ENCODE data around the gene TRIM41.

Gene TRIM41

DNA sequence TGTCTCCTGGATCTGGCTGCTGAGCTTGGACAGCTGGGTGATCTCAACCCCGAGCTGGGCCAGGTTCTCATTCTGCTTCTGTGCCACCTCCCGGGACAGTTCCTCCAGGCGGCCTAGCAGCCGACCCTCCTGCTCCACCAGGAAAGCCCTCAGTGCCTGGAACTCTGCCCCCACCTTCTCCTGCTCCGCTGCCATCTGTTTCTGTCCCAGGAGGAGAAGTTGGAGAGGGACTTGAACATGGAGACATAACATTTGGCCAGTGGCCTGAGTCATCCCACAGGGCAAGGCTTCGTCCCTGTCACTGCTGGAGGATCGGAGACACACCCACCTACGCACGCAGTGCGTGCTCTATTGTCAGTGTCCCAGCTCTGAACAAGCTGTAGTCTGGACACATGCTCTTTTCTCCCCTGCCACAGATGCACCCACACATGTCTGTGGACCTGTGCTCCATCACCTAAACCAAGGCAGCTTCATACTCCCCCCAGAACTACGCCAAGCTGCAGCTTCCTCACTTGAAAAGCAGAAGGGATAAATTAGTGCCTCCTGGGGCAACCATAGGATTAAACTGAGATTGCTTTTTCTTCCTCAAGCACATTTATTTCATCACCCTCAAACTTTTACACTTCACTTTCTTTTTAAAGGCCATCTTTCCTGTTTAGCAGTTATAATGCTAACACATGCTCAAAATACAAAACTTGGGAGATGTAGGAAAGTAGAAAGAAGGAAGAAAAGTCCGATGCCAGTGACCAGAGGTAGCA is 23.0 kb upstream of the TRIM41 start:
- TF ChIP-seq, protein P1, sequence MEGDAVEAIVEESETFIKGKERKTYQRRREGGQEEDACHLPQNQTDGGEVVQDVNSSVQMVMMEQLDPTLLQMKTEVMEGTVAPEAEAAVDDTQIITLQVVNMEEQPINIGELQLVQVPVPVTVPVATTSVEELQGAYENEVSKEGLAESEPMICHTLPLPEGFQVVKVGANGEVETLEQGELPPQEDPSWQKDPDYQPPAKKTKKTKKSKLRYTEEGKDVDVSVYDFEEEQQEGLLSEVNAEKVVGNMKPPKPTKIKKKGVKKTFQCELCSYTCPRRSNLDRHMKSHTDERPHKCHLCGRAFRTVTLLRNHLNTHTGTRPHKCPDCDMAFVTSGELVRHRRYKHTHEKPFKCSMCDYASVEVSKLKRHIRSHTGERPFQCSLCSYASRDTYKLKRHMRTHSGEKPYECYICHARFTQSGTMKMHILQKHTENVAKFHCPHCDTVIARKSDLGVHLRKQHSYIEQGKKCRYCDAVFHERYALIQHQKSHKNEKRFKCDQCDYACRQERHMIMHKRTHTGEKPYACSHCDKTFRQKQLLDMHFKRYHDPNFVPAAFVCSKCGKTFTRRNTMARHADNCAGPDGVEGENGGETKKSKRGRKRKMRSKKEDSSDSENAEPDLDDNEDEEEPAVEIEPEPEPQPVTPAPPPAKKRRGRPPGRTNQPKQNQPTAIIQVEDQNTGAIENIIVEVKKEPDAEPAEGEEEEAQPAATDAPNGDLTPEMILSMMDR (IDR thresholded peaks at IDR 0.05; ENCODE audit: low read depth, low read length, missing control alignments): no peak
- in situ Hi-C loops (cut with HindIII; ENCODE audit: low sequenced_read_pairs): loop anchor here (5.0 to 10.0 kb wide), 2 partner anchors 47 to 415 kb away; no protein-coding TSS in a partner anchor
- DNase-seq (ENCODE audit: low read depth): no peak
- H3K4me3 ChIP-seq (ENCODE audit: low read depth, low read length): no peak overlapping the region

DNA sequence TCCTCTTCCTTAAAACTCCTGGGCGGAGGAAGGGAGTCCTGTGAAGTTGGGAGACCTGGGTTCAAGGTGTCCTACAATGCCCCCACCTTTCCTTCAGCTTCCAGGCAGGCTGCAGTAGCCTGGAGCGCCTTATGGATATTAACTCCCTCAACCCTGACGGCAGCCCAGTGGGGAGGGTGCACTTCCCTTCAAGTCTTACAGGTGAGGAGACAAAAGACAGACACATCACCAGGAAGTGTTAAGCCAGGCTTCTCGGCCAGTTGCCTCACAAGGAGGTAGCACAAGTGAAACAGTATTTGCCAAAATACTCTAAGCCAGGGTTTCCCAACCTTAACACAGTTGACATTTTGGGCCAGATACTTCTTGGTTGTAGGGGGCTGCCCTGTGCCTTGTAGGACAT is 22.3 kb upstream of the TRIM41 start:
- H3K4me3 ChIP-seq (ENCODE audit: low read depth, low read length): no peak overlapping the region
- TF ChIP-seq, protein P1 (IDR thresholded peaks at IDR 0.05; ENCODE audit: low read depth, low read length, missing control alignments): no peak
- in situ Hi-C loops (cut with HindIII; ENCODE audit: low sequenced_read_pairs): no loop called here
- no peak for DNase-seq (ENCODE audit: low read depth)

DNA sequence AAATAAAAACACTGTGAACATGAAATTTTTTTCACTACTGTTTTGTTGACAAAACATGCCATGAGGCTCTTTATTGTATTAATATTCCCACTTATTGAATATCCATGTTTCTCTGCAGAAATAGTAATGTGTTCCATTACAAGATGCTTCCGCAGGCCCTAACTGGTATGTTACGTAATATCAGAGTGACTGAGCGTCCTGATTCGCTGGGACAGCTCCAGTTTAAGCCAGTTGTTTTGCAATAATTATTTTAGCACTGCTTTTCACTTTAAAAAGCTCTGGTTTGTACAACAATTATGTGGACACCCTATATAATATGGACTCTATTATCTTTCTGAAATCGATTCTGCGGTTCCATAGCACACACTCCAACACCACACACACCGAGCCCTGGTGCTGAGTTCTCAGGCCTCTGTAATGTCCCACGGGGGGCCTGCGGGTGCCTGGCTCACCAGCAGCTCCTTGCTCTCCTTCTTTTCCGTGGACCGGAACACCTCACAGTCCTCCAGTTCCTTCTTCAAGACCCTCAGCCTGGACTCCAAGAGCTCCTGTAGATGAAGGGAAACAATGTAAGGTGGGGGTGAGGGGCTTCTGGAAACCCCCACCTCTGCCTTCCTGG is 19.9 kb upstream of the TRIM41 start:
- TF ChIP-seq, protein P1 (IDR thresholded peaks at IDR 0.05; ENCODE audit: low read depth, low read length, missing control alignments): no peak
- H3K4me3 ChIP-seq (ENCODE audit: low read depth, low read length): no peak overlapping the region
- in situ Hi-C loops (cut with HindIII; ENCODE audit: low sequenced_read_pairs): no loop called here
- no peak for DNase-seq (ENCODE audit: low read depth)

DNA sequence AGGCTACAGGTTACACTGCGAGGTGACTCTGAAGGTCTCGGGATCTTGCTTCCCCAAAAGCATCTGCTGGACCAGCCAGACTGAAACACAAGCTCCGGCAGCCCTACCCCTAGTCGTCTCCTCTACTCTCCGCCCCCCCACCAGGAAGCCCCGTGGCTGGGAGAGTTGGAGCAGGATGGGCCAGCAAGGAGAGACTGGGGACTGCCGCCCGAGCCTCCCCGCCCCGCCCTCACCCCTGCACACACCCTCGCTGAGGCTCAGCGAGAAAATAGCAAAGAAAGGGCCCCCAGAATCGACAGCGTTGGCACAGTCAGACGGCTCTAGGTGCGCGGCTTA is 19.3 kb upstream of the TRIM41 start:
- peak overlapping the region; percentile 54 for H3K4me3 ChIP-seq (ENCODE audit: low read depth, low read length)
- in situ Hi-C loops (cut with HindIII; ENCODE audit: low sequenced_read_pairs): no loop called here
- no peak for DNase-seq (ENCODE audit: low read depth)
- TF ChIP-seq, protein P1 (IDR thresholded peaks at IDR 0.05; ENCODE audit: low read depth, low read length, missing control alignments): no peak

DNA sequence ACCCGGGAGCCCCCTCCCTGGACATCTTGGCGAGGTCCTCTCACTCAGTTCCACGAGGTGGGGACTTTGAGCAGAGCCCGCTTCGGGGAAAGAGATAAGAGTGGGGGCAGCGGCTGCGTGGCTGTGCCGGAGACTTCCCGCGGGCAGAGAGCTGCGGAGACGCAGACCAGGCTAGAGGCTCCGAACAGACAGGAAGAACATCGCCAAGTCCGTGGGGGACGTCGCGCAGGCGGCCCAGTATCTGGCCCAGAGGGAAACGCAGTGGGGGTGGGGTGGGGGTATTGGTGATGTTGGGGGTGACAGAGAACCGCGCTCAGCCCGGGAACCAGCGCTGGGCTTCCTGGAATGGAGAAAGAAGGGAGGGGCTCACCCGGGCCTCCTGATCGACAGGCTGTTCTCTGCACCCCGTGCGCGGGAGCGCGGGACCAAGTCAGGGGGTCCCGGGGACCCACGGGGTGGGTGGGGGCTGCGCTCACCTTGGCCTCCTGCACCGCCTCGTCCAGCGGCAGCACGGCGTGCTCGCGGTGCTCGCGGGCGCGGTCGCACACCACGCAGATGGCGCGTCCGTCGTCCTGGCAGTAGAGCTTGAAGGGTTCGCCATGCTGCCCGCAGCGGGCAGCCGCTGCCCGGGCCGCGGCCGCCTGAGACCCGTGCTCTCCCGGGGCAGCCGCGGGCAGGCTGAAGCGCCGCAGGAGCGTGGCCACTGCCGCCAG is 18.8 kb upstream of the TRIM41 start:
- peak overlapping the region; percentile 54 for H3K4me3 ChIP-seq (ENCODE audit: low read depth, low read length)
- in situ Hi-C loops (cut with HindIII; ENCODE audit: low sequenced_read_pairs): no loop called here
- TF ChIP-seq, protein P1 (IDR thresholded peaks at IDR 0.05; ENCODE audit: low read depth, low read length, missing control alignments): no peak
- DNase-seq (ENCODE audit: low read depth): no peak

DNA sequence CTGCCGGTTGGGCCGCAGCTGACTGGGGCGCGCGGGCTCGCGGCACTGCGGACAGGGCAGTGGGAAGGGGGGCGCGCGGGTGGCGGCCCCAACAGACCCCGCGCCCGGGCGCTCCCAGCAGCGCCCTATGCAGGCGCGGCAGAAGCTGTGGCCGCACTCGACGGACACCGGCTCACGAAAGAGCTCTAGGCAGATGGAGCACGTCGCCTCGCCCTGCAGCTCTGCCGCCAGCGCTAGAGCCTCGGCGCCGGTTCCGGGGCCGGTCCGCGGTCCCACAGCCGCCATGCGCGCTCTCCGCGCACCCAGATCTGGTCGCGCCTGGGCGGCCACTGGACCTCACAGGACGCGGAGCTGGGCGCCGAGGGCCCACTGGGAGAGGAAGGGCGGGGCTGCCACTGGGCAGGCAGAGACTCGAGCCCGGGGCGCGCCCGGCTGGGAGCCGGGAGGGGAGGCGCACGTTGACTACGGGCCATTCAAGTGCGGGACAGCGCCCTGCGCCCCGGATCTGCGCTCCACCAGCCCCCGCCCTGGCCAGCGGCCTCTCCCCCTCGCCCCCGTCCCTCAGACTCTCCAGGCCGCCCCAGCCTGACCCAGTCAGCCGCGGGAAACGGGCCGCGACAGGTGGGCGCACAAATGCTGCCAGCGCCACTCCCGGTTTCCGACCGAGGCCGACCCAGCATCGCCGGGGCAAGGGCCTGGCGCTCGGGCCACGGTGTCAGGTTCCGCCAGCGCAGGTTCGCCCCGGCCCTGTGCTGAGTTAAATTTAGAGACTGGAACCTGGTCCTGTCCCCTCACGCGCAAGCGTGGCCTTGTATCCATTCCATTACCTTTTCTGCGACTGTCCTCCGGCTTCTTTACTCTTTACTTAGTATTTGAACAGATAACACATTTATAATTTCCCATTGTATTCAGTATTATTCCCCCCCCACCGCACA is 18.0 kb upstream of the TRIM41 start, which contains the start of gene TRIM7:
Gene TRIM7, minus strand, starts transcription at position 371 of the 935 bp plus-strand sequence. Its CDS starts 86 bp downstream, at position 285.
- TF ChIP-seq, protein P1 (IDR thresholded peaks at IDR 0.05; ENCODE audit: low read depth, low read length, missing control alignments): no peak
- no peak for DNase-seq (ENCODE audit: low read depth)
- H3K4me3 ChIP-seq (ENCODE audit: low read depth, low read length): peak within 1 kb of the TSS; percentile 54
- in situ Hi-C loops (cut with HindIII; ENCODE audit: low sequenced_read_pairs): no loop called here

All from astrocyte of the cerebellum (primary cell).